HG03457 (cell line): Measurements from ENCODE around the gene SLC9A3.
"Not testable (repeated sequence)": the region's sequence is repeated elsewhere in the genome, so short reads cannot be mapped to it uniquely, and the experiment has no call there.

Experiments
- ATAC-seq: cut with Tn5 transposase; IDR thresholded peaks from one replicate; pipeline ENCODE4 v1.9.1; 2021; ENCODE audit warnings: moderate number of reproducible peaks; ENCODE audit not compliant: unreplicated experiment

The SLC9A3 gene

DNA sequence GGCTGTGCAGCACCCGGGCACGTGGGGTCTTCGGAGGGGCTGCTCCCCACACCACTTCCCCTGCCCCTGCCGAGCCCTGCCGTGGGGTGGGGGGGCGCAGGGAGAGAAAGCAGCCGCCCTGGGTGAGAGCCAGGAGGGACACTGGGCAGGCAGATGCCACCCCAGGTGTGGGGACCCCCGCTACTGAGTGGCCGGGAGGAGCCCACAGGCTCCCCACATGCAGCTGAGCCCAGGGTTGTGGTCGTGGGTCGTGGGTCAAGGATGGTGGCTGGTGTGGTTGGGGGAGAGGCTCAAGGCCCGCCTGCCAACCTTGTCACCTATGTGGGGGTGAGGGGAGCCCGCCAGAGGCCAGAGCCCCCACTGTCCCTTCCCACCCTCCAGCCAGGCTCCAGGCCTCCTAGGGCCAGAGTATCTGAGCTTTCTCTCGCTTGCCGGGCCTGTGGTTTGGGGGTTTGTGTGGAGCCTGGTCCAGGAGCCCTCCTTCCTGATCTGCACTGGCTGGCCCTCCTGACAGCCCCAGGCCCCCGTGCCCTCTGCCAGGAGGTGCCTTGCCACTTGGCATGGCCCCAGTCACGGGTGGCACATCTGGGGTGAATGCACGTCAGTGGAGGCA lies 45.8 kb downstream of the SLC9A3 start:
- no peak for ATAC-seq

DNA sequence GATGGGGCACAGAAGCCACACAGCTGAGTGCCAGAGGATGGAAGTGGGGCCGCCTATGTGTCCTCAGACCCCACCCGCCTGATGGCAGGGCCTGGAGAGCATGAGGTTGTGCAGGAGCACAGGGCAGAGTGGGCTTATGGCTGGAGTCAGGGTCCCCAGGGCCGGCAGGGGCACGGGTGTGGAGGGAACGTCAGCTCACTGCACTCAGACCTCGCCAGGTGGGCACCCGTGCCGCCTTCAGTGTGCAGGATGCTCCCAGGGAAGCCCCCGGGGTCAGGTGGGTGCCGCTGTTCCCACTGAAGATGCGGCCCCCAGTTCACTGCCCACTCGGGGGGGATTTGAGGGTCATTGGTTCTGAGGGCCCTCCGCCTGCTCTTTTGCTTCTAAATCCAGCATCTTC lies 46.4 kb downstream of the SLC9A3 start:
- no peak for ATAC-seq

DNA sequence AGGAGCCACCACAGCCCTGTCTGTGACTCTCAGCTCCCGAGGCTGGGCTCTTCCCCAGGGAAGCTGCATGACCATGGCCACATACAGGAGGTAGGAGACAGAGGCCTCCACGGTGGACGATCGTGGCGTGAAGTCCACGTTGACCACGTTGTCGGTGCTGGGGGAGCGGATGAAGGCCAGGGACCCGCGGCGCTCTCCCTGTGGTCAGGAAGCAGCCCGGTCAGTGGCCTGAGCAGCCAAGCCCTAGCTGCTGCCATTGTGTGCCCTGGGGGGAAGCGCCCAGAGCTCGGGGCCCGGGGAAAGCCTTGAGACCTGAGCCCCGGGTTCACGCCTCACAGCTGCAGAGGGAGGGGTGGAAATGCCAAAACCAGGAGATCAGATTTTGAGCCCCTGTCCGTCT lies 47.0 kb downstream of the SLC9A3 start:
- no peak for ATAC-seq

DNA sequence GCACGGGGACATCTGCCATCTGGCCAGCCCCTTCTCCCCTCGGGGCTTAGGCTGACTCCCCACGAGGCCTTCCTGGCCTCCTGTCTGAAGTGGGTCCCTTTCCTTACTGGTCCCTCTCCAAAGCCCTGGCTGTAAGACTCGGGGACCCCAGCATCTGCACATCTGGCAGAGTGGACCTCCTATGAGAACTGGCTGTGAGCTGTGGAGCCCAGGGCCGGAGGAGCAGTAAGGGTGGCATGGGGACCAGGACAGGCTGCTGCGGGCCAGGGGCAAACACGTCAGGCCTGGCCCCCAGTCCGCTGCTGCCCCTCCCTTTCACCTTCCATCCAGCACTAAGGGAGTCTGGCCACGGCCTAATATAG lies 47.5 kb downstream of the SLC9A3 start:
- no peak for ATAC-seq

DNA sequence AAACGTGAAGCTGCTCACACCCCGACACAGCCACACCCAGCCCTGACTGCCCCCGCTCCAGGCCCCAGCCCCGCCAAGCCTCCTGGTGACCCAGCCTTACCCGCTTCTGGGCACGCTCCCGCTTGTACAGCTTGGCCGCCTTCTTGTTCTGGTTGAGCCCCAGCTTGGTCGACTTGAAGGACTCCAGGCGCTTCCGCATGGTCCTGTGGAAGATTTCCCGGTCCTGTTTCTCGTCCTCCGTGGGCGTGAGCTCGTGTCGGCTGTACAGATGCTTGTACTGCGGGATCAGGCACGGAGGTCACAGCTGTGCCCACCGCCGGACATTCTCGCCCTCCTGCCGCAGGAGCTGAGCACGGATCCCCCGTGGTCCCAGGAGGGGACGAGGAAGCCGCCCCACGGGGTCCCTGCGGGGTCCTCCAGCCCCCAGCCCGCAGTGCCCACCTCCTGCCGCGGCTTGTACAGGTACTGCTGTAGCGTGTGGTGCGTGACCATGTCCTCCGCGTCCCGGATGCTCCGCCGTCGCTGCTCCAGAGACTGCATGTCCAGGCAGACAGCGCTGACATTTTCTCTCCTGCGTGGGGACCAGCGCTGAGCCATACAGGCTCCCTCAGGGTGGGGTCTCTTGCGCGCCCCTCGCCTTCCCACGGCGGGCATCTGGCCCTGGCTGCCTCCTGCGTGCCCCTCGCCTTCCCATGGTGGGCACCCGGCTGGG lies 48.0 kb downstream of the SLC9A3 start:
- no peak for ATAC-seq

DNA sequence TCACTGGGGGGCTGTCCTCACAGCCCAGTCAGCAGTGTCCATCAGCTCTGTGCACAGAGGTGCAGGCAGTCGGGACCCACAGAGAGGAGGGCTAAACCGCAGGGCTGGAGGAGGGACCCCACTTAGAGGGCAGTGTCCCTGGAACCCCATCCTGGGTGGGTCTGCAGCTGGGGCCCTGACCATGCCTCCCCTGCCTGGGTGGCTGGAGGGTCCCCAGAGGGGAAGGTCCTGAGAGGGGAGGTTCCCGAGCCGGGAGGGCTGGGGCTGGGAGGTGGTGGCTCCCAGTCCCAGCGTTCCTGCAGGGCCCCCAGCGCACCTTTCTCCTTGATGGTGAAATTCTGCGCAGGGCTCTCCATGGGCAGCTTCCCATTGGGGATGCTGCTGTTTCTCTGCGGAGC lies 48.5 kb downstream of the SLC9A3 start:
- no peak for ATAC-seq

DNA sequence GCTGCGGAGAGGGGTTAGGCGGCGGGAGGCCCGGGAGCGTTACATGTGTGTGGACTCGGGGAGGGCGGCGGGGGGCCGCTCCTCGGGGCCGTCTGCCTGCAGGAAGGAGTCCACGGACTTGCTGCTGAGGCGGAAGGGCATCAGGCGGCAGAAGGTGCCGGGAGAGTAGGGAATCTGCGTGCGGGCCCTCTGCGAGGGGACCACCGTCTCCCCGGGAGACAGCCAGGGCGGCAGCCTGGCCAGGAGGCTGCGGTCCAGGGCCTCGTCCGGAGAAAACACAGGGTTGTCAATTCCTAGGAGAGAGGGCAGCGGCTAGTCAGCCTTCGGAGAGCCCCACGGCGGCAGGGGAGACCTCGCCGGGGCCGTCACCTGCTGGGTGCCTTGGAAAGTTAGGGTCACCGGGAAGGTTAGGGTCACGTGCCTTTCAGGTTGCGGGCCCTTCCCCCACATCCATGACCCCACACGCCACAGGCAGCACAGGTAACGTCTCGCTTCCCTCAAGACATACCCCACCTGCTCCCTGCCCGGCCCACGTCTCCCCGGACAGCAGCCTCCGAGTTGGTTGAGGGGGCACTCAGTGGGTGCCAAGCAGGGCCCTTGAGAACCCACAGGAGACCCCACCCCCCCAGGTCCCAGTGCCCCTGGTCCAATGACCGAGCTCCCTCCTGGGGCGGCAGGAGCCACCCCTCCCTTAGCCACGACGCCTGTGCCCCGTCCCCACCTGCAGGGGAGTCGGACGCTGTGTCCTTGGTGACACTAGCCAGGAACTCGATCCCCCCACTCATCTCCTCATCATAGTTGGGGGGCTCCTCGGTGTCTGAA lies 49.2 kb downstream of the SLC9A3 start:
- ATAC-seq, result no peak

DNA sequence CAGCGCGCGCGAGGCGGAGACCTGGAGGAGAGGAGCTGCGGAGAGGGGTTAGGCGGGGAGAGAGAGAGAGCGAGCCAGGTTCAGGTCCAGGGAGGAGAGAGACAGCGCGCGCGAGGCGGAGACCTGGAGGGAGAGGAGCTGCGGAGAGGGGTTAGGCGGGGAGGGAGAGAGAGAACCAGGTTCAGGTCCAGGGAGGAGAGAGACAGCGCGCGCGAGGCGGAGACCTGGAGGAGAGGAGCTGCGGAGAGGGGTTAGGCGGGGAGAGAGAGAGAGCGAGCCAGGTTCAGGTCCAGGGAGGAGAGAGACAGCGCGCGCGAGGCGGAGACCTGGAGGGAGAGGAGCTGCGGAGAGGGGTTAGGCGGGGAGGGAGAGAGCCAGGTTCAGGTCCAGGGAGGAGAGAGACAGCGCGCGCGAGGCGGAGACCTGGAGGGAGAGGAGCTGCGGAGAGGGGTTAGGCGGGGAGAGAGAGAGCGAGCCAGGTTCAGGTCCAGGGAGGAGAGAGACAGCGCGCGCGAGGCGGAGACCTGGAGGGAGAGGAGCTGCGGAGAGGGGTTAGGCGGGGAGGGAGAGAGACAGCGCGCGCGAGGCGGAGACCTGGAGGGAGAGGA lies 49.9 kb downstream of the SLC9A3 start:
- ATAC-seq, result not testable (repeated sequence)

DNA sequence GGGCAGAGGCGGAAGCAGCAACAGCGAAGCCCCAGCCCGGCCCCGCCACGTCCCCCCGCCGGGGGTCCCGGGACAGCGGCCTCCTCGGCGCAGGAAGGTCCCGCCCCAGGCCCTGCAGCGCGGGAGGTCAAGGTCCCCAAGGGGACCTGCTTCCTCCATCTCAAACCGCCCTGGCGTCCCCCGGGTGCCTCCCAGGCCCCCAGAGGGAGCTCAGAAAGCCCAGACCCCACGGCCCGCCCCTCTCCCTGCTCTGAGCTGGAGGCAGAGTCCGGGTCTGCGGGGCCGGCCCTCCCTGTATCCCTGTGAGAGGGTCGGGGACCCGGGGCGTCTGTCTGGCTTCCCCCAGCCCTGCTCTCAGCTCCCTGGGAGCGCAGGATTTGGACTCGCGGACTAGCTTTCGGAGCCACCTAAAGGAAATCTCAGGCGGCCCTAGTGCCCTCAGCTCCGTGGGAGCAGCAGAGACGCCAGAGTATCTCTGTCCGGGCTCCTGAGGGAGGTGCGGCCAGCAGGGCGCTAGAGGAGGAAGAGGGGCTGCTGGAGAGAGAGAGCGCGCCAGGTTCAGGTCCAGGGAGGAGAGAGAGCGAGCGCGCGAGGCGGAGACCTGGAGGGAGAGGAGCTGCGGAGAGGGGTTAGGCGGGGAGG lies 50.6 kb downstream of the SLC9A3 start:
- ATAC-seq, result peak; percentile 13

DNA sequence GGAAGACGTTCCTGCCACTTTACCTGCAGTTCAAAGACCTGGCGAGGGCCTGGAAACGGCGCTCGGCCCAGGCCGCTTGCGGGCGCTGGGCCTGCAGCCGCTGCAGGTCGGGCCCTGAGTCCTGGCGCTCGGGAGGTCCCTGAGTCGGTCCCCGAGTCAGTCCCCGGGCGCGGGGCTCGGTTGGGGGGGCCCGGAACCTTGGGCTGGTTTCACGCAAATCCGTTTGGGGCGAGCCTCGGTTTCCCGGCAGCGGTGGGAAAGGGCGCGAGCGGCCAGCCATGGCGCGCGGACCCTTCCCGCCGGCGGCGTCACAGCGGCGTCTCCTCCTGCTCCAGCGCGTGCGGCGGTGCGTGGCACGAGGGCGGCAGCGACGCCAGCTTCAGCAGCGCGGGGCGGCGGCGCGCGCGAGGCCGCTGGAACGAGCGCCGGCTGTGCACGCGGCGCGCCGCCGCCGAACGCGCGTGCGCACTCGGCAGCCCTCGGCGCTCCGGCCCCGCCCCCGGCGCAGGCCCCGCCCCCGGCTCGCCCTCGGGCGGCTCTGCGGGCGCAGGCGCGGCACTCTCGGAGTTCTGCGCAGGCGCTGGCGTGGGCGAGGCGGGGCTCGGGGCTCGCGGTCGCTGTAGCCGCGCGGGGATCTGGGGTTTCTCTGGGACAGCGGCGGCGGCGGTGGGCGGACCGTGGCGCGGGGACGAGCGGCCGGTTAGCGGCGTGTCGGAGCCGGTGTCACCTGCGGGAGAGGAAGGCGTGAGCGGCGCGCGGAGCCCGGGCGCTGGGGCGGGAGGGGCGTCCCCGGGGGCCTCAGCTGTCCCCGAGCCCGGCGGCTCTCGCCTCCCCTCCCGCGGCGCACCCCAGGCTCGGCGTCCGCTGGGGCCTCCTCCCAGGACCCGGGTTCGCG lies 51.3 kb downstream of the SLC9A3 start:
- ATAC-seq, result peak; percentile 64

DNA sequence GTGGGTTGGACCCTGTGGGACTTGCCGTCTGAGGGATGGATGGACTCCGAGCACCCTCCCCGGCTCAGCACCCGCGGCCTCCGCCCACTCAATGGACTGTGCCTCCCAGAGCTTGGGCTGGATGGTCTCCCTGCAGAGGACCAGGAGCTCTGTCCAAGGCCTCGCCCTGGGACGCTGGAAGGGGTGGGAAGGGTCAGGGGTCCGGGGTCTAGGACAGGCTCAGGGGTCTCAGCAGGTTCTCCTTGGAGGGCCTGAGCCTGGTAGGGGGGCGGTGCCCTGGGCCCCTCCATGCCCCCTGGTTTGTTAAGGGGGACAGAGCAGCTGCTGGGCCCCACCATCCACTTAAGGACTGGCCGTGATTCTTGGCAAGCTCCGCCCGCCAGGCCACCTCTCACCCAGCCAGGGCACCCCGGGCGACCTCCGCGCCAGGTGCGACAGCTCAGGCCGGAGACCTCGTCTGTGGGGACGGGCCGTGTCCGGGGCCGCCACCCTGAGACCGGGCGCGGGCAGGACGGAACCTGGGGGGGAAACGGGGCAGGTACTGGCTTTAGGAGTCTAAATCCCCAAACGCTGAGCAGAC lies 52.1 kb downstream of the SLC9A3 start:
- ATAC-seq, result no peak

DNA sequence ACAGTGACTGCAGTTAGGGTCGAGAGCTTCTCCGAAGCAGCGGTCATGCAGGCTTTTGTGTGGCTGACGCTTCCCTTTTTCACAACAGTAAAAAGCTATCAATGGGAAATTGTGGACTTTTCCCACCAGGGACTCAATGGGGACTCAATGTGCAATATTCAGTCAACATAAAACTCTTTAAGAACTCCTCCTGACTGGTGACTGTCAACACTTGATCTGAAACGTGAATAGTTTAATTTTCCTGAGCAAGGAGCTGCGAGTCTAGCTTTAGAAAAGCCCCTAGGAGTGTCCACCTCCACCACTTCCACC lies 52.5 kb downstream of the SLC9A3 start:
- ATAC-seq, result no peak

DNA sequence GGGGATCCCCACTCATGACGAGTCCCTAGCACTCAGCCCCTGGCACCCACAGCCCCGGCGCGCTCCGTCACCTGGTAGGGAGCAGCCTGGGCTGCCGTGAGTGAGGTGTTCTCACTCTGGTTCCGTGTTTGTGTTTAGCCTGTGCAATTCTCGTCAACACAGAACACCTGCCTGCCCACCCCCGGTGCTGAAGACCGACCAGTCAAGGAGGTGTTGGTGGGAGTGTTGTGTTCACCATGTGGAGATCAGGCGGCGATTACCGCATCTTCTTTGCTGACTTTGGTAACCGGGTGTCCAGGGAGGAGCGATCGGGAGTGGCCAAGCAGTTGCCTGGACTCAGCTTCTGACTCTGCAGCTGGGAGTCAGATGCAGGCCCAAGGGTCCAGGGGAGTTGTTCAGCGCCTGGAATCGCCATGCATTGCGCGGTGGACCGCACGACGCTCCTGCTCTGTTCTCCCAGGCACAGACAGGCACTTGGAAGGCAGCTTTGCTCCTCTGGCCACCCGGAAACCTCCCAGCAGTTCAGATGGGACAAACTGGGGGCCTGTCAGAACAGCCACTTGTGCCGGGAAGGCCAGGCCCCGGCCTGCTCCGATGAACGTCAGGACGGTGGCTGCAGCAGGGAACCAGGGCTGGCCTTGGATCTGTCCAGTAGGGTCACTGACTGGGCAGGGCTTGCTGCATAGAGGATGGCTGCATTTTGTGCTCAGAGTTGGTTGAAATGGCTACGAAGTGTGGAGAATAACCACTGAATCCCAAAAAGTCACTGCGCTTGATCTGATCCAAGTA lies 53.1 kb downstream of the SLC9A3 start:
- no peak for ATAC-seq

DNA sequence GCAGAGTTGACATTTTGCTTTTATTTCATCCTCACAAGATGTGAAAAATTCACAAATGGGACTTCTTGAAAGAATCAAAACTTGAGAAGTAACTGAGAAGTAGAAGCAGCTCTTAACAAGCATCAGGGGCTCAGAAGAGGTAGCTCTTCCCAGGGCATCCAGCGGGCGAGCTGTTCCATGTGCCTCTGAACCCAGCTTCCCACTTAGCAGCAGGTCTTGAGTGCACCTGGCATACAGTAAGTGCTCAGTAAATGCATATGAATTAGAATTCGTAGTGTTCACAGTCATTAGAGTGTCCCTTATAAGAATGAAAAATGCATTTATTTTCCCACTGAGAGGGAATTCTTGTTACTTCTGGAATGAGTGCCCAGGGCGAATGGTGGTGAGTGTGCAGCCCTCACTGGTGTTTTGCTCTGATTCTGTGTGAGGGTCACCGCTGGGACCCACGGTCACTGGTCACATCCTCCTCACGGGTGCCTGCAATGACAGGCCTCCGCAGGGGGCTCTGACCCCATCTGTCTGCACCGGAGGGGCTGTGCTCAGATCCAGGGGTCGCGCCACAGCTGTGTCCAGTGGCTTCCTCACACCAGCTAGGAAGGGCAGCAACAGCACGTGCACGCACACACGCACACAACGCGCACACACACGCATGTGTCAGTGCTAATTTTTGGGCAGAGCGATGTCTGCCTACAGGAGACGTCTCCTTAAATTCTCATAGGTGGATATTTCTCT lies 54.3 kb downstream of the SLC9A3 start:
- ATAC-seq, result no peak

DNA sequence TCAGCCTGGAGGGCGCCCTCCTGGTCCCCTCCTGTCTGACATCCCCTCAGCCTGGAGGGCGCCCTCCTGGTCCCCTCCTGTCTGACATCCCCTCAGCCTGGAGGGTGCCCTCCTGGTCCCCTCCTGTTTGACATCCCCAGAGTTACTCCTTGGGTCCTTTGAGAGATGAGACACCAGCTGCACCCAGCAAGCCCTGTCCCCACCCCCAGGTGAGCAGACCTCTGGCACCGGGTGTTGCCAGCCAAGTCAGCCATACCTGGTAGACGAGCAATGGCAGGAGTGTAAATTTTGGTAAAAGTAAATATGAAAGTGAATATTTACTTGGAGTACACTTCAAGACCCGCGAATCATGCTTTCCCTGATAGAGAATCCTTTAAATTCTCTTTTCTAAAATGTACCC lies 55.8 kb downstream of the SLC9A3 start:
- ATAC-seq, result no peak

DNA sequence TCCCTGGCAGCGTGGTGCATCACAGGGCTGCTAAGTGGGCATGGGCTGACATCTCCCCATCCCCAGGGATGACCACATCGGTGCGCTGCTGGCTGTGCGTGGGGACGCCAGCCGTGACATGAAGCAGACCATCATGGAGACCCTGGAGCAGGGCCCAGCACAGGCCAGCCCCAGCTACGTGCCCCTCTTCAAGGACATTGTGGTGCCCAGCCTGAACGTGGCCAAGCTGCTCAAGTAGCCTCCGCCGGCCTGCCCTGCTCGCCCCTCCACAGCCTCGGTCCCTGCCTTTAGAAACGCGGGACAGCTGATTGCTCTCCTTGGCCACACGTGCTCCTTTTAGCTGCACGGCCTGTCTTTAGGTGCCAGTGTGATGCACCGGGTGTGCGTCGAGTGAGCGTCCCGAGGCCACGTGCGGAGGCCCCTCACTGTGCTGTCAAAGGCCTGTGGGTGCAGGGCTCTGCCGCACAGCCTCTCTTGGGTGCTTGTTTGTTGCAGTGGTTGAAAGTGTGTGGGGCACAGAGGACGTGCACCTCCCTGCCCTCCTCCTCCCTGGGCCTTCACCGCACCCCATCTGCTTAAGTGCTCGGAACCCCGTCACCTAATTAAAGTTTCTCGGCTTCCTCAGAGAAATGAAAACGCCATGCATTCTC lies 57.5 kb downstream of the SLC9A3 start:
- ATAC-seq, result no peak

DNA sequence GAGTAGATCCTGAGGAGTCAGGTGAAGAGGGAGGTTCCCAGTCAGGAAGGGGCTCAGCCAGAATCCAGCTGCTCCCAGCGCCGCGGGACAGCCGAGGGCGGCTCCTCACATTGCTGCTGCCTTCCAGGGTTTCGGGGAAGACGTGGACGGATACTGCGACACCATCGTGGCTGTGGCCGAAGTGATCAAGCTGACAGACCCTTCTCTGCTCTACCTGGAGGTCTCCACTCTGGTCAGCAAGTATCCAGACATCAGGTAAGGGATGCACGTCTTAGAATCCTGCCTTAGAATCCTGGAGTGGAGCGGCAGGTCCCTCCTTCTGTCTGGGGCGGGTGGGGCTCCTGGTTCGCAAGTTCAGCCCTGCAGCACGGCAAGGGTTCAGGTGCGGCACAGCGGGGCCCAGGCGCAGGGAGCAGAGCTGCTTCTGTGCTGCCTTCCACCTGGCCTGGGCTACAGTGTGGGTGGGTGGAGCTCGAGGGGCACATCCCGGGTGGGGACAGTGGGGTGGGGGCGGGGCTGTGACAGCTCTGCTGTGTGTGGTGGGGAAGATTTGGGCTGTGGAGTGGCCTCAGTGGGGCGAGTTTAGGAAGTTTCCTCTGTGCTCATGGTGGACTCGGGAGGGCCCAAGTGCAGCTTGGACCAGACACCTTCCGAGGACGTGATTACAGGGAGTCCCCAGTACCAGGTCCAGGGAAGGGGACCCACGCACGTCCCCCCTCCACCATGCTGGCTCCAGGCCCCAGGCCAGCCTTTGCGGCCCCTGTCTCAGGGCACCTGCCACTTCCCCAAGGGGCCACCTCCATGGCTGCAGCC lies 58.5 kb downstream of the SLC9A3 start:
- ATAC-seq, result no peak
